ENCODE data around the gene UBR4. TPM values are rescaled to one million over a fixed set of nuclear protein-coding genes. Genes with fewer than 3 reads are reported as not detected.

The UBR4 gene
- total and polyA plus RNA-seq, 11 donors: 44.8 to 150 (median 87.2) TPM

DNA sequence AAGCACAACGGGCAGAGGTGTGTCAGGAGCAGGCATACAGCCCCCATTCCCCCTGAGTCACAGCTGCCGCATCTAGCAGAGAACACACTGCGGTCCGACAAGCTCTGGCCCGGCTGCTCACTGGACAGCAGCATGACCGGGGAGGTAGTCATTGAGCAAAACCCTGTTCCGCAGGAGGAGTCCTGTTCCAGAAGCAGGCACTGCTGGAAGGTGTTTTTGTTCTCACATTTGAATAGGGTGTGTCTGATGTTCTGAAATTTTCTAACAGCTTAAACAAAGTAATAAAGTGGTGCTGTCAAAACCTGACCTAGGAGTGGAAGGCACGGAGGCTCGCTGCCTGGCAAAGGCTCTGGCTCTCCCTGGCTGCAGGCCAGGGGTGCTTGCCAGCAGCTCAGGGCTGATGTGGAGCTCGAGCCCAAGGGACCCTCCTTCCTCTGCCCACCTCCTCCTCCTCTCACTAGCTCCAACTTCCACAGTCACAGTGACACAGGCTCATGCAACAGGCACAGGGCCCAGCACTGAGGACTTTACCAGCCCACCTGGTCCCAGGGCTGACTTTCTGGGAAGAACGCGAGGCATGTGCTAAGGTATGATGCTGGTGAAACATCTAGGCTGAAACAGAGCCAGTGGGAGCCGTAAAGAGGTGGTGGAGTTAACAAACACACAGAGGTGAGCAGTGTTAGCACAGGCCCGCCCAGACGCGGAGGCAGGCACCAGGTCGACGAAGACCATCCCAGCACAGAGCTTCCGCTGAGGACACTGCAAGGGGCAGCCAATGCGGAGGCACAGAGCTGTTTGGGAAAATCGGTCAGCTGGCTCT, 135.0 kb downstream of the UBR4 start:
- Histone ChIP-seq H3K9me3 (no peaks in the 10 kb centered on the region), H3K4me3 (no peak overlapping the region), H3K4me1 (peaks cover 0 to 33% (median 14%) of the 10 kb centered on the region in 12 donors), H3K27me3 (no peaks in the 10 kb centered on the region), H3K27ac (peak overlapping the region in 2 of 12 donors; percentile 13 to 43), H3K36me3 (peaks cover 0 to 78% (median 75%) of the 10 kb centered on the region in 9 donors)
- intact Hi-C loops (cut with DNase I): loop anchor here in 1 of 10 donors (10.0 kb wide), 1 partner anchor 60 kb away; no protein-coding TSS in a partner anchor
- DNase-seq (peak in 1 of 5 donors; percentile 61), ATAC-seq (peak in 3 of 4 donors; percentile 49 to 63 (median 51))
- WGBS, 4 donors: 67 to 71% (median 70%) methylated on average over 20 to 21 of the region's 21 CpGs
- TF ChIP-seq POLR2A (IDR thresholded peaks at IDR 0.05): no peak
- TF ChIP-seq, protein P1, sequence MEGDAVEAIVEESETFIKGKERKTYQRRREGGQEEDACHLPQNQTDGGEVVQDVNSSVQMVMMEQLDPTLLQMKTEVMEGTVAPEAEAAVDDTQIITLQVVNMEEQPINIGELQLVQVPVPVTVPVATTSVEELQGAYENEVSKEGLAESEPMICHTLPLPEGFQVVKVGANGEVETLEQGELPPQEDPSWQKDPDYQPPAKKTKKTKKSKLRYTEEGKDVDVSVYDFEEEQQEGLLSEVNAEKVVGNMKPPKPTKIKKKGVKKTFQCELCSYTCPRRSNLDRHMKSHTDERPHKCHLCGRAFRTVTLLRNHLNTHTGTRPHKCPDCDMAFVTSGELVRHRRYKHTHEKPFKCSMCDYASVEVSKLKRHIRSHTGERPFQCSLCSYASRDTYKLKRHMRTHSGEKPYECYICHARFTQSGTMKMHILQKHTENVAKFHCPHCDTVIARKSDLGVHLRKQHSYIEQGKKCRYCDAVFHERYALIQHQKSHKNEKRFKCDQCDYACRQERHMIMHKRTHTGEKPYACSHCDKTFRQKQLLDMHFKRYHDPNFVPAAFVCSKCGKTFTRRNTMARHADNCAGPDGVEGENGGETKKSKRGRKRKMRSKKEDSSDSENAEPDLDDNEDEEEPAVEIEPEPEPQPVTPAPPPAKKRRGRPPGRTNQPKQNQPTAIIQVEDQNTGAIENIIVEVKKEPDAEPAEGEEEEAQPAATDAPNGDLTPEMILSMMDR (IDR thresholded peaks at IDR 0.05): no peak

DNA sequence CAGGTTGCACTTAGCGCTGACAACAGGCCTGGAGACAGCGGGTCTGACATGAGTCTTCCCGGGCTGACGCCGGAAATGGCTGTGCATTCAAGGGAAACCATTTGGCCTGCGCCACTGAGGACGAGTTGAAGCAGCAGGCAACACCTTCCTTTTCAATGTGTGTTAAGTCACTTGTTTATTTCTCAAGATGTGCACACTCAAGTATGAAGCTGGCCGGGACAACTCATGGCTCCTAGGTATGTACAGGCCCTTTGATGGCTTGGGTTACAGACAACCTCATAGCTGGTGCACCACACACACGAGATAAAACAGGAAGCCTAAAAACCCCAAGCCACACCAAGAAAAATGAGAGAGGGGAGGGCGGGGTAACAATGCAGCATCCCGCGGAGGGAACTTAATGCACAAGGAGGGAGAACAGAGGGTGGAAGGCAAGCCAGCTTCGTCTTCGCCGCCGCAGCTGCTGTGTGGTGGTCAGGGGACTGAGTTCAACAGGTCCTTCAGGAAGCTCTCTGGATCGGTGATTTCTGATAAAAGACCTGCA, 135.6 kb downstream of the UBR4 start:
- intact Hi-C loops (cut with DNase I): loop anchor here in 1 of 10 donors (10.0 kb wide), 1 partner anchor 60 kb away; no protein-coding TSS in a partner anchor
- H3K9me3 ChIP-seq: no peaks in the 10 kb centered on the region
- no peak for DNase-seq
- H3K27me3 ChIP-seq: no peaks in the 10 kb centered on the region
- TF ChIP-seq, protein P1 (IDR thresholded peaks at IDR 0.05): no peak
- TF ChIP-seq POLR2A (IDR thresholded peaks at IDR 0.05): no peak
- ATAC-seq: no peak
- peak overlapping the region in 3 of 12 donors; percentile 13 to 43 (median 30) for H3K27ac ChIP-seq
- peaks cover 0 to 71% (median 68%) of the 10 kb centered on the region in 9 donors for H3K36me3 ChIP-seq
- no peak overlapping the region for H3K4me3 ChIP-seq
- WGBS, 4 donors: 84 to 89% (median 88%) methylated on average over 17 of the region's 17 CpGs
- H3K4me1 ChIP-seq: peaks cover 0 to 29% (median 14%) of the 10 kb centered on the region in 12 donors

DNA sequence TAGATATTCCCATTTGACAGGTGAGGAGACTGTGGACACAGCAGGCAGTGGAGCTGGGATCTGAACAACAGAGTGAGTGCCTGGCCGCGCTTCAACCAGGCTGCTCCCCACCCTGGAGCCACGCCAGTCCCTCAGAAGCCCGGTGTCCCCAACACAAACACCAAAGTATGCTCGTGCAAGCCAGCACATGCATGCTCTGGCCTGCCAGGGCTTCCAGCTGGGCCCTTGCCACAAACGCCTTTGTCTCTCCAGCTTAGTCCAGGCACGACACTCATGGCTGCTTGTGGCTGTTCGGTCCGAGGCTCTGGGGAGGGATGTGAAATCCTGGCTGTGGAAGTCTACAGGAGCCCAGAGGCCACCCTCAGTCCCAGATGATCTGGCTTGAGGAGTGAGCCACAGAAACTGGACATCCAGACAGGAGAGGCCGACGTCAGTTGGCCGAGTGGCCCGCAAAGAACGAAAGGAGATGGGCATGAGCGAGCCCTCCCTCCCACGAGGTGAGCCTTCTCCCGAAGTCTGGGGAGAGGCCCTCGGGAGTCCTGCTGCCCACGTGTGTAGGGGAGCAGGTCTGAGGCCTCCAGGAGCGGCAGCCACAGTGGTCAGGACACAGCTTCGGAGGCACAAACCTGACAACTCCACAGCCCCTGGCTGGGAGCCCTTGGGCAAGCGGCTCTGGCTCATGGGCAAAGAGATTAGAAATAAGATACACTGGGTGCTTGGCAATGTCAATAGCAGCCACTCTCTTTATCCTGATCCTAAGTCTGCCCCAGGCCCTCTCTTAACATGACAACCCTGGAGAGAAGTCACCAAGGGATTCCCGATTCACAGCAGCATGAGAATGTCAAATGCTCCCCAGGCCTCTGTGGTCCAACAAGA, 136.5 kb downstream of the UBR4 start:
- ATAC-seq: peak; percentile 58 to 76 (median 62)
- no peaks in the 10 kb centered on the region for H3K9me3 ChIP-seq
- peak in 4 of 5 donors; percentile 34 to 74 (median 54) for DNase-seq
- no peaks in the 10 kb centered on the region for H3K27me3 ChIP-seq
- peak overlapping the region in 2 of 12 donors; percentile 1 to 30 for H3K27ac ChIP-seq
- TF ChIP-seq, protein P1 (IDR thresholded peaks at IDR 0.05): no peak
- TF ChIP-seq POLR2A (IDR thresholded peaks at IDR 0.05): no peak
- H3K36me3 ChIP-seq: peaks cover 0 to 62% (median 60%) of the 10 kb centered on the region in 9 donors
- H3K4me1 ChIP-seq: peaks cover 0 to 31% (median 14%) of the 10 kb centered on the region in 12 donors
- 67 to 78% (median 71%) methylated on average over 19 to 23 of the region's 23 CpGs for WGBS, 4 donors
- intact Hi-C loops (cut with DNase I): loop anchor here in 1 of 10 donors (10.0 kb wide), 1 partner anchor 59 kb away; no protein-coding TSS in a partner anchor
- H3K4me3 ChIP-seq: no peak overlapping the region
